Activated CD4-positive, CD25-positive, alpha-beta regulatory T cell treated with anti-CD3 and anti-CD28 coated beads, Interleukin-2, amount 50 U/mL, for 16 hours (primary cell): ENCODE measurements around the gene DNASE2B.

Experiments used
- DNase-seq: peaks from one replicate; pipeline ENCODE4 v3.0.0-alpha.2; 2020; ENCODE audit warnings: low read depth, low spot score

DNASE2B gene

GRCh38 chr1:84452436-84452835 is 54.2 kb downstream of the DNASE2B start:
- DNase-seq: no peak

DNA sequence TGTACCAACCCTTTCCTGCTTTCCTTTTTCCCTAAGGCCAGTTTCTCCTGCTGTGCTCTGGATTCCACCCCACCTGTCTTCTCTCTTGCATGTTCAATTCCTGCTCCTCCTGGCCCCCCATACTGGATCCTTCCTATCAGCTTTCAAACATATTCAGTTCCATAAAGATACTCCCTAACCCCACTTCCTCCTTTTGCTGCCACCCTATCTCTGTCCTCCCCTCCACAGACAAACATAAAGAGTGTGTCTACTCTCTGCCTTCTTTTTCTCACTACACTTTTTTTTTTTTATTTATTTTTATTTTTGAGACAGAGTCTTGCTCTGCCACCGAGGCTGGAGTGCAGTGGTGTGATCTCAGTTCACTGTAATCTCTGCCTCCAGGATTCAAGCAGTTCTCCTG is 63.8 kb downstream of the DNASE2B start:
- no peak for DNase-seq
